Putamen (tissue), 1 donor: ENCODE measurements around the gene GTF3A.

Source experiments
- DNase-seq: peaks from one replicate; pipeline ENCODE4 v3.0.0-alpha.2; 2016; ENCODE audit warnings: low spot score

The GTF3A gene

GRCh38 chr13:27448308-27448707 is 23.9 kb downstream of the GTF3A start:
- no peak for DNase-seq

GRCh38 chr13:27449081-27449603 is 24.7 kb downstream of the GTF3A start:
- DNase-seq: no peak

DNA sequence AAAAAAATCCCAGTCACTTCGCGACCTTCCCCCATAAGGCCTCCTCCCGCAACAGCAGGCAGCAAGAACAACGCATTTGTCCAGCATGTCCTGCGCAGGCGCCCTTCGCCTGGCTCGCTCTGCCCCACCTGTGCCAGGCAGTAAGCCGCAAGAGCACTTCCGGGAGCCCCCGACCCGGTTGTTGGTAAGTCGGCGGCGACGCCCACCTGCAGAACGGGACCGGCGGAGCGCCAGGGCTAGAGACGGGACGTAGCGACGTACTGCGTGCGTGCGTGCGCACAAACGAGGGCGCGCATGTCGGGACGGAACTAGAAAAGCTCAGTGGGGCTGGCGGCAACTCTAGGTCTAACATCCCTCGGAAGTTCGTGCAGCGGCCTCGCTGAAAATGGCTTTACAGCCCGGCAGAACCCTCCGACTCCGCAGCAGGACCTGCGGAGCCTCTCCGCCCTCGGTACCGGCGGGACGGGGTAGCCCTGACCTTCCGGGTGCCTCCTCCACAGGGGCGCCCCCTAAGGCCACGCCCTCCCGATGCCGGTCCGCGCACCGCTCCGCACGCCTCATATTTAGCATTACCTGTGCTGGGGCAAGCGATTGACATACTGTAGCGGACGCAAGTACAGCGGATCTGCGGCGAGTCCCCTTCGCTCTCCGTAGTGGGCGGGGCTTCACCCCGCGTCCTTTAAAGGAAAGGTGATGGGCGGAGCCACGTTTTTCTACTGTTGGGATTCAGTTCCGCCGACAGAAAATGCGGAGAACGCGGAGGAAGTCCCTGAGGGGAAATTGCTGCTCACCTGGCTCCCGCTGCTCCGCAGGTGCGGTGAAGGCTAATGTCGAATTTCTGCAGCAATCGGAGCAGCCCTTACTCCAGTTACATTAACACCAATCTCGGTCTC is 25.8 kb downstream of the GTF3A start, which contains the start of gene MTIF3:
Gene MTIF3 (minus strand): TSS at position 629 of the 893 bp plus-strand sequence. CDS start 10,116 bp downstream, outside the sequence.
- DNase-seq: peak; percentile 94

DNA sequence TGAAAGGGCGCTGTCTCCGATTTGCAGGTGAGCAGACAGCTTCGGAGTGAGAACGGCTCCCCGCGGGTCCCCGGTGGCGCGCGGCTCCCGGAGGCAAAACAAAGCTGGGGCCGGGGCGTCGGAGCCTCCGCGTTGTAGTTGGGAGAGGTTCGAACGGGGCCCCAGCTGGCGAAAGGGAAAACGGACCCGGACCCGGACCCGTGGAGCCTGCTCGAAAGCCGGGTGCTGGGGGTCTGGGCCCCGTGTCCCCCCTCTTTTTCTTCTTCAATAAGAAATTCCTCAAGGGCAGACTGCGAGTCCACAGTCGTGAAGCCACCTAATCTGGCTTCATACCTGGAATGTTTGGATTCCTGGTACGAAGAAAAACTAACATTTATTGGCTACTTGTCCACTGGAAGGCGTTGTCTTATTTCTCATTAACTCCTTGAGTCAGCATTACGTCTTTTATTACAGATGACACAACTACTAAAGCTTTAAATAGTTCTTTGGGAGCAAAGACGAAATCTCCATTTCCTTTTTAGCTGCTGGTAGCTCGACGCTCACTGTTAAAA is 26.6 kb downstream of the GTF3A start:
- DNase-seq: peak; percentile 3

- DNase-seq: no peak
These were observed 31.0 kb downstream of the GTF3A start for GRCh38 chr13:27455331-27455855.

- DNase-seq: no peak
These were observed 37.6 kb downstream of the GTF3A start for GRCh38 chr13:27461940-27462584.

DNA sequence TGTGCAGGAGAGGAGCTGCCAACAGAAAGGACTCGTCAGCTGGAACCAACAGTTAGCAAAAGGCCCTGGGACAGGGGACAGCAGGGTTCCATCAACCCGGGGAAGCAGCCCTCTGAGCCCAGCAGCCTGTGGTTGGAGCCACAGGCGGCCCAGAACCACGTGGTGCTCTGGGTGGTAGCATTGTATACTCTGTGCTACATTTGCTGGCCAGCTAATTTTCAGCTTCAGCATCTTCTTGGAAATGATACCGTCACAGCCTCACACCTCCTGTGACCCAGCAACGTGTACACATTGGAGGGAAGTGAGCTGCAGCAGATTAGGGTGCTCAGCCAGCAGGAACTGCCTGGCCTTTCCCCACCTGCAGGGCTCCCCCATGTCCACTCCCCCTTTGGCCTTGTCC is 39.1 kb downstream of the GTF3A start:
- no peak for DNase-seq

- DNase-seq: no peak
These were observed 41.2 kb downstream of the GTF3A start for GRCh38 chr13:27465611-27466010.

DNA sequence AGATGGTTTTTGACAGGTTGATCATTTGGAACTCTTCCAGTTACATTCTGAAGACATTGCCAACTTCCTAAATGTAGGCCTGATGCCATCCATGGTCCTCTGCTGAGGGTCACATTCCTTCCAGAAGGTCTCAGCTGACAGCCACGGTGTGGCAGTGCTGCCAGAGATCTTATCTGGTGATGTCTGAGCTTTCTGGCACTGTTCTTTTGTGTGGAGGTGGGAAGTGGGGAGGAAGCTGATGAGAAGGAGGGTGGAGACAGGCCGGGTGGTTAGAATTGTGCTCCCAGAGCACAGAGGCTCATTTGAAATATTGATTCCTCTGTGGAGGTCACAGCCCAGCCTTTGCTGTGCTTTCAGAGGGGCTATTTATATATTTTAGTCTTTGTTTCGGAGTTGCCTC is 42.1 kb downstream of the GTF3A start:
- peak; percentile 45 for DNase-seq

DNA sequence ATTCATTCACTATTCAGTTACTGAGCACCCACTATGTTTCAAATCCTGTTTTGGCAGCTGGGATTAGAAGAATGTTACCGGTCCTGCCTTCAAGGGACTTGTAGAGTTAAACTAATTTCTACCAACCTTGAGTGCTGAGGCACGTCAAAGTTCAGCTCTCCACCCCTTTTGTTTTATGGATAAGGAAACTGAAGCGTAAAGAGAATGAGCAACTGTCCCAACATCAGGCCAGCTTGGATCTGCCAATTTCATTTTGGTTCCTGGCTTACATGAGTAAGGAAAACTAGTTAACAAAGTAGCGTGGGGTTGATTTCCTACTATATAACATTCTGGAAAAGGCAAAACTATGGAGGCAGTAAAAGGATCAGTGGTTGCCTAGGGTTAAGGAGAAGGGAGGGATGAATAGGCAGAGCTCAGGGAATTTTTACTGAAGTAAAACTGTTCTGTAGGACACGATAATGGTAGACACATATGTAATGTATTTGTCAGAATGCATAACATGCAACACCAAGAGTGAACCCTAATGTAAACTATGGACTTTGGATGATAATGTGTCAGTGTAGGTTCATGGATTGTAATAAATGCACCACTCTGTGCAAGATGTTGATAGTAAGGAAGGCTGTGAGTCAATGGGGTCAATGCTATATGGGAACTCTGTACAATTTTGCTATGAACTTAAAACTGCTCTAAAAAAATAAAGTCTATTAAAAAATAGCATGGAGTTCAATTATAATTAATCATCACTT is 45.8 kb downstream of the GTF3A start:
- DNase-seq: no peak

DNA sequence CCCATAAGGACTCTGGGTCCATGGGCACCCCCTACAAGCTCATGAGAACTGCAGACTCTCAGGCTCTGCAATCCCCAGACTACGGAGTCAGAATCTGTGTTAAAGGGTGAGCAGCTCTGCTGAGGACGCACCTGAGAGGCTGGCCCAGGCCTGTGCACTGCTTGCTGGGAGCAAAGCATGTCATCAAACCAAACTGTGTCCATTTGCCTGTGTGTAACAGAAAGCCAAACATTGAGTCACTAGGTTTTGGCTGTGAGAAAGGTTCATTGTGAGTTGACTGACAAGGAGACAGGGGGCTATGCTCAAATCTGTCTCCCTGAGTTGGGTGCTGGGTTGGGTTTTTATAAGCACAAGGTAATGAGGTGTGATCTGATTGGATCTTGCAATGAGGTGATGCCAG is 48.0 kb downstream of the GTF3A start:
- no peak for DNase-seq

GRCh38 chr13:27472941-27473340 is 48.5 kb downstream of the GTF3A start:
- DNase-seq: no peak

DNA sequence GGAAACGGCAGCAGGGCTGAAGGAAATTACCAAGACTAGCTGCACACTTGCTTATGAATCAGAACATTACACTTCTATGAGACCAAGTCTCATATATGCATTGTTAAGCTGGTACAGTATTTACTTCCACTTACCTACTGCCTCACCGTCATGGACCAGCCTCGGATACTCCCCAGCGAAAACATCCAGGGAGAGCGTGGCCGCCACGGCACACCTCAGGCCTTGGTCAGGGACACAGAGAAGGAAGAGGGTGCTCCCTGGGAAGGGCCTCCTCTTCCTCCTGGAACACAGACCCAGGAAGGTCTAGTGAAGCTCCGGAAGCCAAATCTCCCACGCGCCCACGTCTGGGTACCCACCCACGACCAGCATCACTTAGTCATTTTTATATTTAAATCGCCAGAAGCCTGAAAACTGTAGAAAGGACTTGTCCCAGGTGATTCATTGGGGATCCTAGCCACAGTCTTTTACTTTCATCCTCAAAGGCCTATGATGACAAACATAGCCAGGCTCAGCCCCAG is 50.4 kb downstream of the GTF3A start:
- no peak for DNase-seq

DNA sequence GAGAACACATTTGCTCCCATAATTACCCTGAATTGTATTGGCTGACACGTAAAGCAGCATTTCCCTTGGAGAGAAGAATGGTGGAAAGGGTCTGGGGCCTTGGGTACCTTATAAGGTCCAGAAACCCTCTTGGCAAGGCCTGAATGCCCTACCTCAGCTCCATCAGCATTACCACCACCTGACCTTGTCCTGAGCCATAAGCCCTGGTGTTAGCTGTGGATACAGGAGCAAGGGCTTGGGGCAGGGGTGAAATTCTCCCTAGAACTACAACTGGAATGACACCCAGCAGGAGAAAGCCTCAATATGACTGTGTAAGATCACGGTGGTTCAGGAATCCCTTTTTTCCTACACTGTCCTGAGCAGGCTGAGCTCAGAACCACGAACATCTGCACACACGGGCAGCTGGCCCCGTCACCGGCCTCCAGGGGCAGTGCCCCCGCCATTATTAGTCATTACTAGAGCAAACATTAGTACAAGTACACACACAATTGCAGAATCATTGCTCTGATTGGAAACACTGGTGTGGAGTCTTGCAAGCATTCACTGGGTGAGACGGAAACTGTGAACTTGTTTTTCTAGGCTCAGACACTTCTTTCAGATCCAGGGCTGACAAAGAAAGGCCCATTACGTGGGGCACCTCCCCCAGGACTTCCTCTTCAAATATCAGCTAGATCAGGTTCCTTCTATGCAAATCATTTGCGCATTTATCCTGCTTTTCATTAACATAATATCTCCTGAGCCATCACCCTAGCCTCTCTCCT is 52.7 kb downstream of the GTF3A start:
- DNase-seq: no peak

DNA sequence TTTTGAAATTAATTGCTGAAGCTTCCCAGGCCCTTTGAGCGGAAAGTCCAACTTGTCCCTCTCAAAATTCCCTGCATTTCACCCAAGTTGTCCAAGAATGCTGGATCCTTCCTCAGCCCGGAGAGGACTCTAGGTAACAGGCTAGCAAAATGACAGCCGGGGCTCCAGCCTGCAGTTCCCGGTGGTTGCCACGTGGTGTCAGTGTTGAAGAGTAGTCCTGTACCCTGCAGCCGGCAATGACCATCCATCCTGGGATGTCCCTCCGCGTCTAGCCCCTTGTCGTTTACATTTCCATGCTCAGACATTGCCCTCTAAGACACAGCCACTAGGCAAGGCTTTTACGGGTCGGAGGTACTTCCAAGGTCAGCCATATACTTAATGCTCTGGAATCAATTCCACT is 57.3 kb downstream of the GTF3A start:
- no peak for DNase-seq

GRCh38 chr13:27482983-27483382 is 58.6 kb downstream of the GTF3A start:
- no peak for DNase-seq

DNA sequence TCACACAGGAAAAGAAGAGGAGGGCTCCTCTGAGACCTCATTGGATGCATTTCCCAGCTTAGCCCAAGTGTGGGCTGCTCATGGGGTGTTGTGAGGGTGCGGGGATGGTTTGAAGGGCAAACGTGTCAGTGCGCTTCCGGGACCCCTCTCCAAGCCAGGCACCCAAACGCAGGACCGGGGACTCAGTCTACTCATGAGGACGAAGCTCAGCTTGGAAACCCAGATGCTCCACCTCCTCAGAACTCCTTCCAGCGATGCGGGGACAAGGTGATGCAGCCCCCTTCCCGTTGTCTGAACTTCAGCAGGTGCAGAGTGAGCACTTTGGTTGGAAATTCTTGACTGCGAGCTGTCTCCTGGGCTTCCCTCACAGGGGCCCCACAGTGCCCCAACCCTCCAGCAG is 59.0 kb downstream of the GTF3A start:
- DNase-seq: no peak
